Kidney capillary endothelial cell (primary cell): ENCODE results near the gene PHLPP1.
"Not testable (repeated sequence)": the region's sequence is repeated elsewhere in the genome, so short reads cannot be mapped to it uniquely, and the experiment has no call there.

Source experiments
- DNase-seq: peaks from one replicate; pipeline ENCODE4 v3.0.0-alpha.2; 2018; ENCODE audit warnings: low spot score

PHLPP1 gene

DNA sequence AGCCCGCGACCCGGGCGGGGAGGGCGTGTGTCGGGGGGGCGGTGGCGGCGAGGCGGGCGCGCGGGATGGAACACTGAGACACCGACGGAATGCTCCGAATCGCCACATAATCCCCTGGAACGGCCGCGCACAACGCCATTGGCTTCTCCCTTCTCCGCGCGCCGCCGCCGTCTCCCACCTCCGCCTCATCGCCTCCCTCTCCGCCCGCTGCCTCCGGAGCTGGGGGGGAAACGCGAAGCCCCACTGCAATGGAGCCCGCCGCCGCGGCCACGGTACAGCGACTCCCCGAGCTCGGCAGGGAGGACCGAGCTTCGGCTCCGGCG lies at the start of gene PHLPP1:
Gene PHLPP1, plus strand, starts transcription at position 106 of the 323 bp plus-strand sequence. Its CDS starts 143 bp downstream, at position 249.
- DNase-seq, result no peak

DNA sequence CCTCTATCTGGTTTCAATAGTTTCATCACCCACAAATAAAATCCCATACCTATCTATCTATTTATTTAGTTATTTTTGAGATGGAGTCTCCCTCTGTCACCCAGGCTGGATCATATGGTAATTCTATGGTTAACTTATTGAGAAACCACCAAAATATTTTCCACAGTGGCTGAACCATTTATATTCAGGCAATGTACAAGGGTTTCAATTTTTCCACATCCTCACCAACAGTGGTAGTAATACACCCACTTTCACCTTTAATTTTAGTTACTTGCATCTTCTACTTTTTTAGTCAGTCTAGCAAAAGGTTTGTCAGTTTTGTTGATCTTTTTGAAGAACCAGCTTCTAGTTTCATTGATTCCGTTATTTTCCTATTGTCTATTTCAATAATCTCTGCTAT lies 46.1 kb upstream of the PHLPP1 start:
- DNase-seq, result no peak

DNA sequence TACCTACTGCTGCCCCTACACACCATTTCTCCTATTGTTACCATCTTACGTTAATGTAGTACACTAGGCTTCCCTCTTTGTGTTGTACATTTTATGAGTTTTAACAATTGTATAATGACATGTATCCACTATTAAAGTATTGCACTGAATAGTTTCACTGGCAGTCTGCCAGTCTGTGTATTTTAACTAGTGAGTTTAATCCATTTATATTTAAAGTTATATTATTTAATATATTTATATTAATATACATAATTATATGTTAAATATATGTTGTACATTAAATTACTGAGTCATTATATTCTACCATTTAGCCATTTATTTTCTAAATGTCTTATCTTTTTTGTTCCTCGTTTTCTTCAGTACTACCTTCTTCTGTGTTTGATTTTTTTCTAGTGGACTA lies 44.8 kb upstream of the PHLPP1 start:
- no peak for DNase-seq

DNA sequence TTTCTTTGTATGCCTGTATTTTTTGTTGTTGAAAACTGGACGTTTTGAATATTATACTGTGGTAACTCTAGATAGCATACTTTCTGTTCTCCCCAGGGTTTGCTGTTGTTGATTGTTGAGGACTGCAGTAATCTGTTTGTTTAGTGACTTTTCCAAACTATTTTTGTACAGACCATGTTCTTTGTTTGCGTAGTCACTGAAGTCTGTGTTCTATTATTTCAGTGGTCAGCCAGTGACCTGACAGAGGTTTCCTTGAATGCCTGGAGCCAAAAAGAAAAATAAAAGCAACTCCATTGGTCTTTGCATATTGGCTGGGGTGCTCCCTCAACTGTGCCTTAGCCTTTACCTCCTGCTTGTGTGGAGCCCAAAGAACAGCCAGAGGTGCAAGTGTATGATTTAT lies 42.7 kb upstream of the PHLPP1 start:
- no peak for DNase-seq

DNA sequence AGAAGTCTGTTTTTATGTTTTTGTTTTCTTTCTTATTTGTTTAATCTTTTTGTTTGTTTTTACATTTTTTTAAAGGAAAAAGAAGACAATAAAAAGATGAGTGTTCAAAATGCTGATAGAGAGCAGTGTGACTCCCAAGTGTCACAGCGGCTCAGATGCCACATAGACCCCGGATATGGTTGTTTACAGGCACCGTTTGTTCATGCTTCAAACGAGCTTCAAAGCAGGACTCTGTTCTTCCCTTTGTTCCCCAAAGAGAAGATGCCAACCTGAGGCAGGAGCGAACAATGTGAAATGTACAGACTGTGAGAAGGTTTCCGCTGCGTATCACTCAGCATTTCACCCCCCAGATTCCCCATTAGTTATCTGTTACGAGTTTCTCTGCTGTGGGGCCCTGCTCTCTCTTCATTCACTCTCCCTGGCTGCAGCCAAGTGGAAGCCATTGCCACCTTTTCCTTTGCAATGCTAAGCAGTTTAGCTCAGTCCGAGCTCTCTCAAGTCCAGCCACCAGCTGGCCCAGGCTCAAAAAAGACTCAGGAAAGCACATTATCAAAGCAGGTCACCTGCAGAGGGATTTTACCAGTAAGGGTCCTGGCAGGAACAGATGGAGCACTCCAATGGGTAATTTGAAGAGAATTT lies 36.4 kb upstream of the PHLPP1 start:
- DNase-seq, result no peak

DNA sequence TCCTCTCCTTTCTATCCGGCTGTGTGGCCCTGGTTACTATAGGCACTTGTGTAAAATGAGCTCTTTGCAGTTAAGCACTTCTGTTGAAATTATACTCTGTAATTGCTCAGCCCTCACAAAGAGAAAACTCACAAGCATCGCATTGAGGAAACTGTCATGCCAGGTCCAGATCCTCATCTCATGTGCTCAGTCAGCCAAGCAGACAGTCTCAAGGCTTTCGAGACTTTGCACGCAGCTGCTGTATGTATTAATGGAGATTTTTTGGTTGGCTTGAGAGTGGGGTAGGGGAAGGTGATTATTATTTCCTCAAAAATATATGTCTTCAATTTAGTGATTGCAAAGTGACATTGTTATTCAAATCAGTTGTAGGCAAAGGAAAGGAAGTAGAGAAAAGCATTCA lies 33.0 kb upstream of the PHLPP1 start:
- DNase-seq, result no peak

DNA sequence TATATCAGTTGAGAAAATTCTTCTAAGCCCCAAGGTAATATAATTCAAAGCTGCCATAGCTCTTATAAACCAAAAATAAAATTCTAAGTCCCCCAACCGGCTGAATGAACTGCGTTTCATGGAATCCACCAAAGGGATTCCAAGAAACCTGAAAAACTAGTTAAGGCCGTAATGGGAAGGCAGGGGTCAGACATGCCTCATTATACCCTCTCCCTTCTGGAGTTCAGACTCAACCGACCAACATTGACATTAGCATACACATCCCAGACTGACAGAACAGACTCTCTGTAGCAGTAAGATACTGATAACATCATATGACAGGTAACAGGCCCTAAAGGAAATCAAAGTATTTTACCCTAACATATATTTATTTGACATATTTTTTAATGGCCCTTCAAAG lies 31.4 kb upstream of the PHLPP1 start:
- no peak for DNase-seq

DNA sequence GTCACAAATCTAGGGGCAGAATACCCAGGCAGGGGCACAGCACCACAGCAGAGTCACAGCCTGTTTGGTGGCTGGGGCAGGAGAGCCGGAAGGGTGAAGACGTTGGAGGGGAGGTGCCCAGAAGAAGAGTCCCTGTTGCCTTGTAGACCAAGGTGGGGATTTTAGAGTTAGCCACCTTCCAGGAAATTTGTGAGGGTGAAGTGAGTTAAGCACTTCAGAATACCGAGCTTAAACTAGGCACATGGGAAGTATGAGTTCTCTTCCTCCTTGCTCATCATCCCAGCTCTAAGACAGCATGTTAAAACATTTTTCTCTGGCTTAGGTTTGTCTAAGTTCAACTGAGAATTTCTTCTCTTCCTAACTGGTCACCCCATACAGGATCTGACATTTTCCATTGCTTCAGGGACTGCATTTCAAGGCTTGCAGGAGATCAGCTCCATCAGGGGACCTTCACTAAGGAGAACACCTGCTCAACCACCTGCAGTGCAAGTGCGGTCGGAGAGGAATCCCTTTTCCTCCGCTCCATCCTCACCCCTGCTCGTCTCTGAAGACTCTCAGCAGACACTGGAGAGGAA lies 26.5 kb upstream of the PHLPP1 start:
- no peak for DNase-seq

DNA sequence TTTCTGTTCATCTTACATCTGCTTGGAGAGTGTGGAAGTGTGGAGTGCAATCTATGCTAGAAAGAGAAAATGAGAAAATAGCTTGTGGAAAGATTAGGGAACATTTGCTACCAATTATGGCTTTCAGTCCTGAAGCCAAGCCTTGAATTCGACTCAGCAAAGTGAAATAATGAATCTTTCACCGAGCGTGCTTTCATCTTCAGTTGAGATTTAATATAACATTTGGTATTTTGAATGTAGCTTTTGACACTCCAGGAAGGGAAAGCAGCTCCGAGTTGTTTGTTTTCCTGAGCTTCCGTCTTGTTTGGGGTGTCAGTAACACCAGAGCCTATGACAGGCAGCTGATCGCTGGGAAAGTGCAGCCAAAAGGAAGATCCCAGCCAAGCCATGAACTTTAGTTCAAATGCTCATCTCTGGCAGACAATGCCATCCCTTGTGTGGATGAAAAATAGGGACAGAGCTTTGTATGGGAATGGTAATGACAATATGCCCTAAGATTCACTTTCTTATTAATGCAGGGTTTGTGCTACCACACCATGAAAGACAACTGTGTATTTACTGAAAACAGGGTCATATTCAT lies 25.0 kb upstream of the PHLPP1 start:
- no peak for DNase-seq

DNA sequence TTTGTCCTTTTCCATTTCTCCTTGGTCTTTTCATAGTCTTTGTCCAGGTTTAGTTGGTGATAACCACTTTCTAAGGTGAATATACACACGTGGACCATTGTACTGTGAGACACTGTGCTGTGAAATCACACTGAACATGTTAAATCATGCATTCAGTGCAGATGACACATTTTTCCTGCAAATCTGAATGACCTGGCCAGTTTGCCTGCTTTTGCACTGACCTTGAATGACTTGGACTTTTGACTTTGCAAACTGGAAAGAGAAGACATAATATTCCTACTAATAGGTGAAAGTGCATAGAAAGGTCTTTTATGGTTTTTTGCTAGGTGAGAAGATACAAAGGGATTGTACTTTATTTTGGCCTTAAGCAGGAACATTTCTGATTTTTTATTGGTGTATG lies 21.7 kb upstream of the PHLPP1 start:
- no peak for DNase-seq

DNA sequence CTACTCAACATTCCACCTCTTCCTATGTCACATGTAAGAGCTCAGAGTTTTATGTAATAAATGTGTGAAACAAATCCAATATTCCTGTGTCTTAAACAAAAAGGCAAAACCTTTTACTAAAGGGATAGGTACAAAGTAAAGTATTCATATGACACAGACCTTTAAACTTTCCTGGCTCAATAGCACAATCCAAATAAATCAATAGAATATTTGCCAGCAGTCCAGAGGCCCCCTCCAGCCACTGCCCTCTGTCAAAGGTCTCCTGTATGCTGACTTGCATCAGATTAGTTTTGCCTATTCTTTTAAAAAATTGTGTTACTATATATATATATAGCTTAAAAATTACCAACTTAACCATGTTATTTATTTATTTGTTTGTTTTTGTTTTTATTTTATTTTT lies 17.7 kb upstream of the PHLPP1 start:
- no peak for DNase-seq

DNA sequence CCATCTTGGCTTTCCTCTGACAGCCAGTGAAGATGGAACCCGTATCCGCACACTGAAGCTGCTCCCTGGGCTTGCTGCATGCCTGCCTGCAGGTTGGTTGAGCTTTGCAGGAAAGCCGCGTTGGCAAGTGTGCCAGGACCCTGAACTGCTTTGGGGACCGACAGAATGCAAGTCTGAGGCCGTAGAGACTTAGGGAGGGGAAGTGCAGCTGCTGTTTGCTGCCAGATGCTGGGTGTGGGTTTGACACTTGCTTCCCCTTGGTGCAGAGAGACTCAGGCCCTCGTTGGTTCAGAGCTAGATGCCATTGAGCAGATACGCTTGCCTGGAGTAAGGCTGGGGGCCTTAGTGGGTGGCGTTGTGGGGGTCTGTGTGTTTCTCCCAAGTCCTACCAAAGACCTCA lies 13.1 kb upstream of the PHLPP1 start:
- DNase-seq, result no peak

DNA sequence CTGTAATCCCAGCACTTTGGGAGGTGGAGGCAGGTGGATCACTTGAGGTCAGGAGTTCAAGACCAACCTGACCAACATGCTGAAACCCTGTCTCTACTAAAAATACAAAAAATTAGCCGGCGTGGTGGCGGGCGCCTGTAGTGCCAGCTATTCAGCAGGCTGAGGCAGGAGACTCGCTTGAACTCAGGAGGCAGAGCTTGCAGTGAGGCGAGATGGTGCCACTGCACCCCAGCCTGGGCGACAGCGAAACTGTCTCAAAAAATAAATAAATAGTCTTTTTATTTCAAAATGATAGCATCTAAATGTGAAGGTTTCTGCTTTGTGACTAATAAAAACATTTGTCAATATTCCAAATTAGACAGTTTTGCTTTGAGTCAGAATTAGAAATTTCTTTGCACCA lies 8.5 kb upstream of the PHLPP1 start:
- DNase-seq, result not testable (repeated sequence)

DNA sequence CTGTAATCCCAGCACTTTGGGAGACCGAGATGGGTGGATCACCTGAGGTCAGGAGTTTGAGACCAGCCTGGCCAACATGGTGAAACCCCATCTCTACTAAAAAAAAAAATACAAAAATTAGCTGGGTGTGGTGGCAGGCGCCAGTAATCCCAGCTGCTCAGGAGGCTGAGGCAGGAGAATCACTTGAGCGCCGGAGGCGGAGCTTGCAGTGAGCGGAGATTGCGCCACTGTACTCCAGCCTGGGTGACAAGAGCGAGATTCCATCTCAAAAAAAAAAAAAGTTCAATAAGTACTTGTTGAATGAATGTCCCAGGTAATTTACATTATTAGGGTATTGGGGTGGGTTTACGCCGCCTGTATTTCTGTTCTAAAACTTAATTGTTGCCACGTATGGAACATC lies 5.4 kb upstream of the PHLPP1 start:
- not testable (repeated sequence) for DNase-seq

DNA sequence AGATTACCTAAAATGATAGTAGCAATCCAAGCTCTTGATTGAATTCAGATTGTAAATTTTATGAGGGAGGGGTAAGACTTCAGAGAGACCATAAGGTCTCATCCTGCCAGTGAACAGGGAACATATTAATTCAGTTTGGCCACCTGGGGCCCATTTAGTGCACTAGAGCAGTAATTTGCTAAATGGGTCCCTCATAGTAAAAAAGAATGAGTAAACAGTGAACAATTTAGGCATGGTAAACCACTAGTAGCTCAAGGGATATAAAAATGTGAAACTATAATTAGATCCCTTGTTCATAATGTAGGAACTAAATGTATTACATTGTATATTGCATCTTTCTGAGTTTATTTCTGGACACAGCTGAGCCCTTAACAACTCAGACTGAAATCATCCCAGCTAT lies 4.9 kb upstream of the PHLPP1 start:
- no peak for DNase-seq

DNA sequence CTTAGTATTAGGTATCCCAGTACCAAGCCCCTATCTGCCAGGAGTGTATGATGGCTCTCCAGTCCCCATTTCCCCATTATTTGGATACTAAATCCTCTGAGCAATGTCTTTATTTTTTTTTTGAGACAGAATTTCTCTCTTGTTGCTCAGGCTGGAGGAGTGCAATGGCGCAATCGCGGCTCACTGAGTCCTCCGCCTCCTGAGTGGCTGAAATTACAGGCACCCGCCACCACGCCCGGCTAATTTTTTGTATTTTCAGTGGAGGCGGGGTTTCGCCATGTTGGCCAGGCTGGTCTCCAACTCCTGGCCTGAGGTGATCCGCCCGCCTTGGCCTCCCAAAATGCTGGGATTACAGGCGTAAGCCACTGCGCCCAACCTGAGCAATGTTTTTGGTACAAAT lies 3.6 kb upstream of the PHLPP1 start:
- DNase-seq, result no peak

DNA sequence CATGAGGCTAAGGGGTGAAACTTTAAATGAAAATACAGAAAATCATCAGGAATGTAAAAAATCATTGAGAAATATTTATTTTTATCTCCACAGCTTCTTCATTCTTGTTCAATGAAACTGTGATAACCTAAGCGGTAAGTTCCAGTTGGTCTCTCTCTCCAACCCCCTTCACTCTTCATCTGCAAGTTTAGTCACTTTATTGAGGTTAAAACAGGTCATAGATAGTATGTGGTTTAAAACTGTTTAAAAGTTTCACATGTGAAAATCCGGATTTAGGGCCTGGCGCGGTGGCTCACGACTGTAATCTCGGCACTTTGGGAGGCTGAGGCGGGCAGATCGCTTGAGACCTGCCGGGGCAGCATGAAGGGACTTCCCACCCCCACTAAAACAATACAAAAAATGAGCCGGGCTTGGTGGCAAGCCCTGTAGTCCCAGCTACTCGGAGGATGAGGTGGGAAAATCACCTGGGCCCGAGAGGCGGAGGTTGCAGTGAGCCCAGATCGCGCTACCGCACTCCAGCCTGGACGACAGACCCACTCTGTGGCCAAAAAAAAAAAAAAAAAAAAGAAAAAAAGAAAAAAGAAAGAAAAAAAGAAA lies 1.6 kb upstream of the PHLPP1 start:
- DNase-seq, result no peak

DNA sequence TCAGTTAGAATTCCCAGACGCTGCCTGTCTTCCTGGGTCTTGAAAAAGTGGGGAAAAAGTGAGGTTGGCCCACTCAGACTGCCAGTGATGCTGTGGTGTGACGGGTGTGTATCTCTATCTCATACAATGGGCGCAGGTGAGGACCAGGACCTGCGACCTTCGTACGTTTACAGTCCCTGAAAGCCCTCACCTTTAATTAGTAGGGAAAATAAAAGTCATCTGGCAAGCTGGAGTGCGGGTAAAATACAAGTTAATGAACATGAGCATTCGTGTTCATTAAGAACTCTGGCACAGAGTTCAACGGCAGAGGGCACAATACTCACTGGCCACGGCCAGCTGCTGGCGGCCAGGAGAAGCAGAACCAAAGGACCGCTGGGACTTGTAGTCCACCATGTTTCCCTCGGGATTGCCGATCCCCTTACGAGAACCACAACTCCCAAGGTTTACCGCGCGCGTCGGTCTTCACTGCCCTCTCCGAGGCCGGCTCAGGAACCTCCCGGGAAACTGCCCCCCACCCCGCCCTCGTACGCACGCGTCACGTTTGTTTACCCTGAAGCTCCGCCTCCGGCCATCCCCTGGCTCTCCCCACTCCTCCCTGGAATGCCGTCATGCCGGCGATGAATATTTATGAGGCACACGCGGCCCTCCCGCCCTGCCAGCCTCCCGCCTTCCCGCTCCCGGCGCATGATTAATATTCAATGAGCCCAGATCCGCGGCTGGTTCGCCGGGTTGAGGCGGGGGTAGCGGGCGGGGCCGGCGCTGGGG lies 488 bp upstream of the PHLPP1 start:
- DNase-seq, result peak; percentile 98

DNA sequence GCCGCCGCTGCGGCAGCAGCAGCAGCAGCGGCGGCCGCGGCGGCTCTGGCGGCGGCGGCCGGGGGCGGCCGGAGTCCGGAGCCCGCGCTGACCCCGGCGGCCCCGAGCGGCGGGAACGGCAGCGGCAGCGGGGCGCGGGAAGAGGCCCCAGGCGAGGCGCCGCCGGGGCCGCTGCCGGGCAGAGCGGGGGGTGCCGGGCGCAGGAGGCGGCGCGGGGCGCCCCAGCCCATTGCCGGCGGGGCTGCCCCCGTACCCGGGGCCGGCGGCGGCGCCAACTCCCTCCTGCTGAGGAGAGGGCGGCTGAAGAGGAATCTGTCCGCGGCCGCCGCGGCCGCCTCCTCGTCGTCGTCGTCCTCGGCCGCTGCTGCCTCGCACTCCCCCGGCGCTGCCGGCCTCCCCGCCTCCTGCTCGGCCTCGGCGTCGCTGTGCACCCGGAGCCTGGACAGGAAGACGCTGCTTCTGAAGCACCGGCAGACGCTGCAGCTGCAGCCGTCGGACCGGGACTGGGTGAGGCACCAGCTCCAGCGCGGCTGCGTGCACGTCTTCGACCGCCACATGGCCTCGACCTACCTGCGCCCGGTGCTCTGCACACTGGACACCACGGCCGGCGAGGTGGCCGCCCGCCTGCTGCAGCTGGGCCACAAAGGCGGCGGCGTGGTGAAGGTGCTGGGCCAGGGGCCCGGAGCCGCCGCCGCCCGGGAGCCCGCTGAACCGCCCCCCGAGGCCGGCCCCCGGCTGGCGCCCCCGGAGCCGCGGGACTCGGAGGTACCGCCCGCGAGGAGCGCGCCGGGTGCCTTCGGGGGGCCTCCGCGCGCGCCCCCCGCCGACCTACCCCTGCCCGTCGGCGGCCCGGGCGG lies 646 bp downstream of the PHLPP1 start:
- peak; percentile 54 for DNase-seq

DNA sequence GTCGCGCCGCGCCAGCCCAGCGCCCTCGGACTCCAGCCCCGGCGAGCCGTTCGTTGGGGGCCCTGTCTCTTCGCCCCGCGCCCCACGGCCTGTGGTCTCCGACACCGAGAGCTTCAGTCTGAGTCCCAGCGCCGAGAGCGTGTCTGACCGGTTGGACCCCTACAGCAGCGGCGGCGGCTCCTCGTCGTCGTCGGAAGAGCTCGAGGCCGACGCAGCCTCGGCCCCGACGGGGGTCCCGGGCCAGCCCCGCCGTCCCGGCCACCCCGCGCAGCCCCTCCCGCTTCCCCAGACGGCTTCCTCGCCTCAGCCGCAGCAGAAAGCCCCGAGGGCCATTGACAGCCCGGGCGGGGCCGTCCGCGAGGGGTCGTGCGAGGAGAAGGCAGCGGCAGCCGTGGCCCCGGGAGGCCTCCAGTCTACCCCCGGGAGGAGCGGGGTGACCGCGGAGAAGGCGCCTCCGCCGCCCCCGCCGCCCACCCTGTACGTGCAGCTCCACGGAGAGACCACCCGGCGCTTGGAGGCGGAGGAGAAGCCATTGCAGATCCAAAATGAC lies 1.4 kb downstream of the PHLPP1 start:
- DNase-seq, result no peak

DNA sequence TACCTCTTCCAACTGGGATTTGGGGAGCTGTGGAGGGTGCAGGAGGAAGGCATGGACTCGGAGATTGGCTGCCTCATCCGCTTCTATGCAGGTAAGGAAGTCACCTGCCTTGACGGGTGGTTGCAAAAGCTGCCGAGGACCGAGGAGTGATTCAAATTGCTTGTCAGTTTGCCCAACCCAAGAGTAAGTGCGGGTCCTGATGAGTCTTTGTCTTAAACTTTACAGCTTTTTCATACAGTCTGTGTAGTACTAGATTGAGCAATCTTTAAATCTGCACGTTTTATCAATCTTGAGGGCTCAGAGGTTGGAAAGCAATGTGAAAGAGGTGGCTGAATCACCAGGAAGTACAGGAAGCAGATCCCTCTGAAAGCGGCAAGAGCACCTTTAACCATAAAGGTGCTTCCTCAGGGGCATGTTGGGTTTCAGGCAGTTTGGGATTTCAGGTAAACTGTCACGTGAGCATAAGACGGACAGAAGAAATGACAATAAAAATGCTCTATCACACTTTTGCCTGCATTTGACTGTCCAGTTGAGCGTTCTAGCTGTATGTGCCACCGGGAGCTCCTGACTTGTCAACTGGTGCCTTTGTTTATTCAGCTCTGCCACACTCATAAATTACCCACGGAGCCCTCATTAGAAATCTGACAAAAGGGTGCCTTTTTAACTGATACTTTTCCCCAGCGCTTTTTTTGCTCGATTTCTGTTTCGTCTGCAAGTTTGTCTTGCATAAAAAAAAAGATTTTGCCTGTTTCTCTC lies 2.0 kb downstream of the PHLPP1 start:
- peak; percentile 43 for DNase-seq
